H9 (cell line): ENCODE measurements around the gene RMND5B. TPM values are rescaled to one million over a fixed set of nuclear protein-coding genes. Genes with fewer than 3 reads are reported as not detected.

Source experiments
- DNase-seq: peaks from one replicate; pipeline ENCODE4 v3.0.0-alpha.2; 2017
- H2AFZ ChIP-seq: one replicate; pipeline ENCODE4 v1.6.1; 2013; ENCODE audit warnings: mild to moderate bottlenecking, low read length, control low read depth, moderate library complexity
- H2AK5ac ChIP-seq: 2 replicates; pipeline ENCODE4 v1.6.1; 2013; ENCODE audit warnings: low read length, control low read depth, mixed read lengths; ENCODE audit not compliant: insufficient read length
- H2BK120ac ChIP-seq: one replicate; pipeline ENCODE4 v1.6.1; 2013; ENCODE audit warnings: low read depth, mild to moderate bottlenecking, low read length, control low read depth, inconsistent platforms; ENCODE audit not compliant: poor library complexity, severe bottlenecking
- H2BK12ac ChIP-seq: 2 replicates; pipeline ENCODE4 v1.6.1; 2013; ENCODE audit warnings: low read length, control low read depth, mixed read lengths, low read depth; ENCODE audit not compliant: insufficient read length
- H2BK15ac ChIP-seq: 2 replicates; pipeline ENCODE4 v1.6.1; 2013; ENCODE audit warnings: low read depth, low read length, control low read depth
- H2BK20ac ChIP-seq: one replicate; pipeline ENCODE4 v1.6.1; 2013; ENCODE audit warnings: low read depth, mild to moderate bottlenecking, low read length, control low read depth, inconsistent platforms; ENCODE audit not compliant: poor library complexity, severe bottlenecking
- H2BK5ac ChIP-seq: 2 replicates; pipeline ENCODE4 v1.6.1; 2013; ENCODE audit warnings: low read length, control low read depth, mixed read lengths; ENCODE audit not compliant: insufficient read length
- H3K14ac ChIP-seq: 2 replicates; pipeline ENCODE4 v1.6.1; 2013; ENCODE audit warnings: low read length, control low read depth; ENCODE audit not compliant: insufficient read depth
- H3K18ac ChIP-seq: 2 replicates; pipeline ENCODE4 v1.6.1; 2013; ENCODE audit warnings: low read depth, mild to moderate bottlenecking, mixed read lengths, low read length, control low read depth; ENCODE audit not compliant: insufficient read length
- H3K23ac ChIP-seq: 2 replicates; pipeline ENCODE4 v1.6.1; 2013; ENCODE audit warnings: low read length, control low read depth, mixed read lengths, low read depth; ENCODE audit not compliant: insufficient read length
- H3K23me2 ChIP-seq: 2 replicates; pipeline ENCODE4 v1.6.1; 2013; ENCODE audit warnings: low read depth, mild to moderate bottlenecking, mixed read lengths, low read length, control low read depth; ENCODE audit not compliant: insufficient read length, poor library complexity, severe bottlenecking
- H3K27ac ChIP-seq: 2 replicates; pipeline ENCODE4 v1.5.1; 2013; ENCODE audit warnings: low read length, control low read depth, mixed read lengths, low read depth; ENCODE audit not compliant: insufficient read length
- H3K27me3 ChIP-seq: 2 replicates; pipeline ENCODE4 v1.6.1; 2013; ENCODE audit warnings: low read length, control low read depth, inconsistent platforms; ENCODE audit not compliant: insufficient read depth
- H3K4ac ChIP-seq: 2 replicates; pipeline ENCODE4 v1.6.1; 2013; ENCODE audit warnings: low read depth, mild to moderate bottlenecking, control low read depth, inconsistent platforms, low read length, moderate library complexity
- H3K4me1 ChIP-seq: 2 replicates; pipeline ENCODE4 v1.6.1; 2013; ENCODE audit warnings: low read length, control low read depth, inconsistent platforms; ENCODE audit not compliant: insufficient read depth
- H3K4me2 ChIP-seq: 2 replicates; pipeline ENCODE4 v1.6.1; 2013; ENCODE audit warnings: low read length, control low read depth, mixed read lengths; ENCODE audit not compliant: insufficient read length, insufficient read depth
- H3K56ac ChIP-seq: 2 replicates; pipeline ENCODE4 v1.6.1; 2013; ENCODE audit warnings: low read depth, mild to moderate bottlenecking, mixed read lengths, low read length, control low read depth; ENCODE audit not compliant: insufficient read length
- H3K79me1 ChIP-seq: 2 replicates; pipeline ENCODE4 v1.6.1; 2013; ENCODE audit warnings: low read depth, mild to moderate bottlenecking, moderate library complexity, low read length, control low read depth, inconsistent platforms; ENCODE audit not compliant: insufficient read depth, poor library complexity, severe bottlenecking
- H3K79me2 ChIP-seq: 2 replicates; pipeline ENCODE4 v1.6.1; 2013; ENCODE audit warnings: low read length, control low read depth, inconsistent platforms; ENCODE audit not compliant: insufficient read depth
- H3K9ac ChIP-seq: 2 replicates; pipeline ENCODE4 v1.6.1; 2013; ENCODE audit warnings: low read length, control low read depth, mixed read lengths; ENCODE audit not compliant: insufficient read length; ENCODE audit errors: extremely low read depth
- H3K9me3 ChIP-seq: one replicate; pipeline ENCODE4 v1.6.1; 2013; ENCODE audit warnings: low read depth, low read length, inconsistent platforms; ENCODE audit not compliant: control insufficient read depth
- H3T11ph ChIP-seq: one replicate; pipeline ENCODE4 v1.6.1; 2013; ENCODE audit warnings: mild to moderate bottlenecking, low read length, control low read depth, inconsistent platforms
- H4K20me1 ChIP-seq: one replicate; pipeline ENCODE4 v1.6.1; 2013; ENCODE audit not compliant: control insufficient read depth, insufficient read length, insufficient read depth
- H4K5ac ChIP-seq: 2 replicates; pipeline ENCODE4 v1.6.1; 2013; ENCODE audit warnings: low read depth, mild to moderate bottlenecking, mixed read lengths, low read length, control low read depth; ENCODE audit not compliant: insufficient read length
- H4K8ac ChIP-seq: replicated peaks from 2 replicates; pipeline ENCODE4 v1.6.1; 2013; ENCODE audit warnings: low read length, control low read depth, mixed read lengths, low read depth; ENCODE audit not compliant: insufficient read length
- H4K91ac ChIP-seq: 2 replicates; pipeline ENCODE4 v1.6.1; 2013; ENCODE audit warnings: low read depth, mild to moderate bottlenecking, moderate library complexity, mixed read lengths, low read length, control low read depth; ENCODE audit not compliant: insufficient read length
- H3K27ac Mint-ChIP-seq, 3 experiments: 2 replicates in 2 of 3; 3 replicates in 1 of 3; pipeline ENCODE4 v1.8.0; 2020 to 2021; ENCODE audit warnings: mixed read lengths in 3 of 3, mild to moderate bottlenecking in 1 of 3, moderate library complexity in 1 of 3
- H3K27me3 Mint-ChIP-seq: 2 replicates; pipeline ENCODE4 v1.8.0; 2021; ENCODE audit warnings: low read depth, mild to moderate bottlenecking, moderate library complexity, mixed read lengths
- H3K36me3 Mint-ChIP-seq, 3 experiments: 2 replicates in 2 of 3; 3 replicates in 1 of 3; pipeline ENCODE4 v1.8.0; 2020 to 2021; ENCODE audit warnings: low read depth in 3 of 3, mixed read lengths in 3 of 3; ENCODE audit not compliant: insufficient read depth in 1 of 3
- H3K4me1 Mint-ChIP-seq, 2 experiments: 2 replicates each; pipeline ENCODE4 v1.8.0; 2020; ENCODE audit warnings: mixed read lengths in 2 of 2
- H3K4me3 Mint-ChIP-seq, 2 experiments: 2 replicates in 1 of 2; 3 replicates in 1 of 2; pipeline ENCODE4 v1.8.0; 2020 to 2021; ENCODE audit warnings: mild to moderate bottlenecking in 2 of 2, mixed read lengths in 2 of 2, moderate library complexity in 1 of 2
- H3K9me3 Mint-ChIP-seq, 2 experiments: 2 replicates in 1 of 2; 3 replicates in 1 of 2; pipeline ENCODE4 v1.8.0; 2020; ENCODE audit warnings: mild to moderate bottlenecking in 2 of 2, mixed read lengths in 2 of 2, moderate library complexity in 1 of 2
- WGBS: extraction: QIAGEN DNeasy Blood & Tissue Kit; methylation state at CpG from one replicate; pipeline ENCODE4 v1.1.7; 2013; ENCODE audit warnings: missing lambda C conversion rate, low lambda C conversion rate, mixed read lengths; ENCODE audit not compliant: insufficient read length; ENCODE audit errors: extremely low coverage; 5-methylcytosine and 5-hydroxymethylcytosine counted together
- total RNA-seq: library from RNA; stranded (reverse); gene quantifications from 2 replicates; pipeline ENCODE4 v1.2.1, GENCODE V29; 2021
- TF ChIP-seq, protein P1 (sequence below): fragments of 200-600 bp; sonication (generic); conservative IDR thresholded peaks from 3 replicates; pipeline ENCODE4 v1.8.0; 2021; ENCODE audit warnings: antibody characterized with exemption, mild to moderate bottlenecking

The RMND5B gene
- total RNA-seq, 1 experiment from 2014 or later = 86.4 TPM

- DNase-seq = no peak
- H3K18ac ChIP-seq = no peak overlapping the region
- no peak overlapping the region for H2BK12ac ChIP-seq
- no peak overlapping the region for H3K4ac ChIP-seq
- H3K4me1 Mint-ChIP-seq = peaks cover 12 to 16% of the 10 kb centered on the region in 2 experiments
- H3K9me3 ChIP-seq = no peaks in the 10 kb centered on the region
- no peaks in the 10 kb centered on the region for H3K79me2 ChIP-seq
- TF ChIP-seq, protein P1, sequence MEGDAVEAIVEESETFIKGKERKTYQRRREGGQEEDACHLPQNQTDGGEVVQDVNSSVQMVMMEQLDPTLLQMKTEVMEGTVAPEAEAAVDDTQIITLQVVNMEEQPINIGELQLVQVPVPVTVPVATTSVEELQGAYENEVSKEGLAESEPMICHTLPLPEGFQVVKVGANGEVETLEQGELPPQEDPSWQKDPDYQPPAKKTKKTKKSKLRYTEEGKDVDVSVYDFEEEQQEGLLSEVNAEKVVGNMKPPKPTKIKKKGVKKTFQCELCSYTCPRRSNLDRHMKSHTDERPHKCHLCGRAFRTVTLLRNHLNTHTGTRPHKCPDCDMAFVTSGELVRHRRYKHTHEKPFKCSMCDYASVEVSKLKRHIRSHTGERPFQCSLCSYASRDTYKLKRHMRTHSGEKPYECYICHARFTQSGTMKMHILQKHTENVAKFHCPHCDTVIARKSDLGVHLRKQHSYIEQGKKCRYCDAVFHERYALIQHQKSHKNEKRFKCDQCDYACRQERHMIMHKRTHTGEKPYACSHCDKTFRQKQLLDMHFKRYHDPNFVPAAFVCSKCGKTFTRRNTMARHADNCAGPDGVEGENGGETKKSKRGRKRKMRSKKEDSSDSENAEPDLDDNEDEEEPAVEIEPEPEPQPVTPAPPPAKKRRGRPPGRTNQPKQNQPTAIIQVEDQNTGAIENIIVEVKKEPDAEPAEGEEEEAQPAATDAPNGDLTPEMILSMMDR = no peak
- no CpG with 5 or more reads among the region's 6 CpGs for WGBS
- H3K9me3 Mint-ChIP-seq = no peaks in the 10 kb centered on the region; a peak in 1 of 5 replicates
- H2AFZ ChIP-seq = no peak overlapping the region
- H3K23me2 ChIP-seq = no peaks in the 10 kb centered on the region
- no peaks in the 10 kb centered on the region for H3K27me3 ChIP-seq
- H3K9ac ChIP-seq = no peak overlapping the region
- no peak overlapping the region for H3T11ph ChIP-seq
- H2BK5ac ChIP-seq = no peak overlapping the region
- H2BK120ac ChIP-seq = no peak overlapping the region
- no peak overlapping the region for H3K23ac ChIP-seq
- H3K4me3 Mint-ChIP-seq = no peak overlapping the region
- H4K5ac ChIP-seq = no peak overlapping the region
- H2AK5ac ChIP-seq = no peak overlapping the region
- H2BK15ac ChIP-seq = no peak overlapping the region
- H4K8ac ChIP-seq = no peak overlapping the region
- H3K14ac ChIP-seq = no peak overlapping the region
- no peaks in the 10 kb centered on the region for H3K27me3 Mint-ChIP-seq
- no peak overlapping the region for H3K27ac ChIP-seq
- no peak overlapping the region for H3K56ac ChIP-seq
- H4K20me1 ChIP-seq = no peaks in the 10 kb centered on the region
- H3K27ac Mint-ChIP-seq = peak overlapping the region in 1 of 3 experiments; percentile 49; a peak in 1 of 7 replicates
- no peaks in the 10 kb centered on the region; the same call in 1 of the 2 replicates for H3K4me1 ChIP-seq
- H3K36me3 Mint-ChIP-seq = no peaks in the 10 kb centered on the region
- H2BK20ac ChIP-seq = no peak overlapping the region
- no peak overlapping the region for H3K4me2 ChIP-seq
- H4K91ac ChIP-seq = no peak overlapping the region
- H3K79me1 ChIP-seq = no peaks in the 10 kb centered on the region
These were observed 46.9 kb upstream of the RMND5B start for GRCh38 chr5:178083922-178084321.
